Inflammatory macrophage treated with lipopolysaccharide for 4 hours (primary cell): ENCODE measurements around the gene TBL1X.

Source experiments
- DNase-seq: peaks from one replicate; pipeline ENCODE4 v3.0.0-alpha.2; 2020

TBL1X gene

DNA sequence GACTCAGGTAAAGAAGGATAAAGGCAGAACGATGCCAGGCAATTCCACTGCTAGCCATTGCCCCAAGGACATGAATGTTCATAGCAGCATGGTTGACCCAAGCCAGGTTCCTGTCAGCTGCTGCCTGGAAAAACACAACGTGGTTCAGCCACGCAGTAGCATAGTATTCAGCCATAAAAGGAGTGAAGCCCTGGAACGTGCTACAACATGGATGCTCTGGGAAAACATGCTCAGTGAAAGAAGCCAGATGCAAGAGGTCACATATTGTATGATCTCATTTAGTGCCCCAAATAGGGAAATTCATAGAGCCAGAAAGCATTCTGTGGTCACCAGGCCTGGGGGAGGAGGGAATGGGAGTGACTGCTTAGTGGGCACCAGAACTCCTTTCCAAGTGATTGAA lies 170.9 kb downstream of the TBL1X start:
- no peak for DNase-seq

GRCh38 chrX:9638871-9639270 lies 174.0 kb downstream of the TBL1X start:
- DNase-seq, result no peak

DNA sequence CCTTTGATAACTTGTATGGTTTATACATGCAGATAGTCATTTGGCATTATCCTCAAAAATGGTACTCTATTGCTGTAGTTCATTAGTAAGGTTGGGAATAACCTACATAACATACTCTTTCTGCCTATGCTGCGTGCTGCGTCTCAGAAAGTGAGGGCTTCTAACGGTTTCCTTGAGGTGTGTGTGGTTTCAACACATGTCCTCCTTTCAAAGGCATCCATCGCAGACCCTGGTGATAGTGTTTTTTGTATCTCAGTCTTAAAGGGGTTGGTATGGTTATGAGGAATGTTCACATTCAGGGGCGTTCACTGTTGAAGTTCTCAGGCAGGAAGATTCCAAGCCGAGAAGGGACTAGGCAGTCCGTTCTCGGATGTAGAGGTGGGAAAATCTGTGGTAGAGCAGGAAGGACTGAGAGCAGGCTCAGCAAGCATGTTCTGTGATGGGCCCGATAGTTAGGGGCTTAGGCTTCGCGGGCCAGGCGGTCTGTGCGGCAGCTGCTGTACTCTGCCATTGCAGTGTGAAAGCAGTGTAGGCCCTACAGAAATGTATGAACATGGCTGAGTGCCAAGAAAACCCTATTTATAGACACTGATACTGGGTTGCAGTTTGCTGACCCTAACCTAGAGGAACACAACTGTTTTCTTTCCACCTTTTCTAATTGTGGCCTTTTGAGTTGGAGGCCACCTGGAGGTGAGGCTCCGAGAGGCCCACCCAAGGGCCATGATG lies 177.6 kb downstream of the TBL1X start:
- no peak for DNase-seq

DNA sequence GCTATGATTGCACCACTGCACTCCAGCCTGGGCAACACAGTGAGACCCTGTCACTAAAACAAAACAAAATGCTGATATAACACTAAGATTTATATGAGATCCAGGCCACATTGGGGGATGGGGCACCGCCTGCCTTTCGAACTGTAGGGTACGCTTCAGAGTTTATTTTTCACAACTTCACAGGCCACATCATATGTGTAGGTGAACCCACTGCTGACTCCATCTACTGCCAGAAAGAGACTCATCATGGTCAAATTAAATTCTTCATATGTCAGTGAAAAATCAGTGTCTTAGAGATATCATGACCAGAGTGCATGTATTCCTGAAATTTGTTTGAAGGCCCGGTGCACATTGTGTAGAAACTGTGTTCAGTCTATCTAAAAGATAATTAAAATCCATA lies 178.9 kb downstream of the TBL1X start:
- no peak for DNase-seq

- no peak for DNase-seq
Observed at GRCh38 chrX:9644335-9644734, 179.5 kb downstream of the TBL1X start.

GRCh38 chrX:9646471-9647224 lies 181.8 kb downstream of the TBL1X start:
- no peak for DNase-seq

- DNase-seq, result no peak
Observed at GRCh38 chrX:9647431-9647830, 182.6 kb downstream of the TBL1X start.

GRCh38 chrX:9650091-9650490 lies 185.2 kb downstream of the TBL1X start:
- DNase-seq, result no peak

GRCh38 chrX:9651737-9652136 lies 186.9 kb downstream of the TBL1X start:
- DNase-seq, result no peak

DNA sequence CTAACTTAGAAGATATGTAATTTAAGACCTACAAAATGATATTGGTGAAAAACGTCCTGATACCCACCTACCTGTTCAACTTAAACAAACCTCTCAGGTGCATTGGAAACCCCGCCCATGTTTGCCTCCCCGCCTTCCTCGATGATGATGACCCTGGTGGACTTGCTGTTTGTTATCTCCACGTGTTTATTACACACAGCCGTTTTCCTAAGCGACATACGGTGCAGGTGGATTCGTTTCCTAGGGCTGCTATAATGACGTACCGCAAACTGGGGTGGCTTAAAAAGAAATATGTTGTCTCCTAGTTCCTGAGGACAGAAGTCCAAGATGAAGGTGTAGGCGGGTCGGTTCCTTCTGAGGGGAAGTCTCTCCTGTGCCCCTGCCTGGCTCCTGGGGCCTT lies 190.1 kb downstream of the TBL1X start:
- no peak for DNase-seq

GRCh38 chrX:9656277-9656676 lies 191.4 kb downstream of the TBL1X start:
- DNase-seq, result no peak

GRCh38 chrX:9656871-9657270 lies 192.0 kb downstream of the TBL1X start:
- no peak for DNase-seq

DNA sequence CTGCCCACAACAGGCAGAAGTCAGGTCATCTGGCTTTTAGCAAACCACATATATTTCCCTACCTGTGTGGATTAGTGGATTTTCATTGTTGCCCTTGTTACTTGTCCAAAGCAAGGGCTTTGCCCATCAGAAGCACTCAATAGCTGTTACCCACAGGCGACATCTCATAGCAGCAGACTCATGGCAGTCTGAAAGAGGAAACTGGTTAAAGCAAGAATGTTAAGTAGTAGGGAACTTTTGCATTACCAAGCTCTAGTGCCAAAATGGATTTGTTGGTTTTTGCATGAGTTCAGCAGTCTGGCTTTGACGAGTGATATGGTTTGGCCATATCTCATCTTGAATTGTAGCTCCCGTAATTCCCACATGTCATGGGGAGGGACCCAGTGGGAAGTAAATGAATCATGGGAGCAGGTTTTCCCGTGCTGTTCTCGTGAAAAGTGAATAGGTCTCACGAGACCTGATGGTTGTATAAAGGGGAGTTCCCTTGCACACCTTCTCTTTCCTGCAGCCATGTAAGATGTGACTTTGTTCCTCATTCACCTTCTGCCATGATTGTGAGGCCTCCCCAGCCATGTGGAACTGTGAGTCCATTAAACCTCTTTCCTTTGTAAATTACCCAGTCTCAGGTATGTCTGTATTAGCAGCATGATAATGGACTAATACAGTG lies 192.9 kb downstream of the TBL1X start:
- DNase-seq, result no peak

- no peak for DNase-seq
Observed at GRCh38 chrX:9658409-9658808, 193.6 kb downstream of the TBL1X start.

DNA sequence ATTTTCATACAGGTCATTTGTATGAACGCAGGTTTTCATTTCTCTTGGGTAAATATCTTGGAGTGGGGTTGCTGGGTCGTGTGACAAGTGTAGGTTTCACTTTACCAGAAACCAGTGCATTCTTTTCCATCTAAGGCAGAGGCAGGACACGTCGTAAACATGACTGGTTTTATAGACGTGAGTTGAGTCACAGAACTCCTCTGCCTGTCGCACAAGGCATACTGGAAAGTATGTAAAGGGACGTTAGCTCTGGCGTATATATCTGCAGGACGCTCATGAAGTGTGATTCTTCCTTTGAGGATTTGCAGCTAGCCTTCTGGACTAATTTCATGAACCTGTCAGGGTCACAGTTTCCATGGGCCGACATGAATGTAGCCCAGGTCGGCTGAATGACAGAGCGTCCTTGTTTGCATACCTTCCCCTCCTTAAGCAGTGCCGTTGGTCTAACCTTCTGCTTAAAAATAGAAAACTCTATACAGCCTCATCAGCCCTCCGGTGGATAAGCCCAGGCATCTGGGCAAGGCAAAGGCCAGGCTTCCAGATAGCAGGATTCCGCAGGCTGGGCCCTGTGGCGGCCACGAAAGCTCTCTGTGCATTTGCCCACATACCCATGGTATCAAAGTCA lies 194.8 kb downstream of the TBL1X start:
- no peak for DNase-seq

- no peak for DNase-seq
Observed at GRCh38 chrX:9662148-9662547, 197.3 kb downstream of the TBL1X start.

GRCh38 chrX:9663216-9663615 lies 198.4 kb downstream of the TBL1X start:
- no peak for DNase-seq

DNA sequence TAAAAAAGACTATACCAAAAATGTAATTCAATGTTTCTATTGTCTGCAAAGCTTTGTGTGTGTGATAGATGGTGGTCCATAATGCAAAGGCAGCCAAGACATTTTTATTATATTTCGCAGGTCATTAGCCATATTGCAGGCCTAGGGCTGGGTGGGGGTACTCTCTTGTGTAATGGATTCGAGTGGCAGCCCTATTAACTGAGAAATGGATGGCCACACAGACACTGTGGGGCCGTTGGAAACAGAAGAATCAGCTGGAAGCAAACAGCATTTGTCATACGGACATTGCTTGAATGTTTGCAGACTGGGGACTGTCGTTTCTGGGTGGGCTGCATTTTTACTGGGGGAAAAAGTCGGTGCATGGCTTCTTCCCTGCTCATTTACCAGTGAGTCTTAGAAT lies 199.4 kb downstream of the TBL1X start:
- no peak for DNase-seq

DNA sequence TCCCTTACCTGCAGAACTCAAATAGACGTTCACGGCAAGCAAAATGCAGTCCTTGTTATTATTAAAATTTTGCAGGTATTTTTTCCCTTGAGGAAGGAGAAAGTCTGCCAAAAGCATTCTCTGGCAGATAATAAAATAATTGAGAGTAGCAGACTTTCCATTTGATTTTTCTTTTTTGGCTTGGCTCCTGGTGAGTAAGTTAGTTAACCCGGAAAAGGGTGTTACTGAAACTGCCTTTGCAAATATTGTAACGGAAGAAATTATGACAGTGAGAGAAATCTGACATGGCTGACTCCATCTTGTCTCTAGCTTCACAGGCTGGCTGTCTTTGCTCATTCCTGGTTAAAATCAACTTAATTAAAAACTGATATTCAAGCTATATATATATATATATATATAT lies 200.3 kb downstream of the TBL1X start:
- DNase-seq, result no peak

DNA sequence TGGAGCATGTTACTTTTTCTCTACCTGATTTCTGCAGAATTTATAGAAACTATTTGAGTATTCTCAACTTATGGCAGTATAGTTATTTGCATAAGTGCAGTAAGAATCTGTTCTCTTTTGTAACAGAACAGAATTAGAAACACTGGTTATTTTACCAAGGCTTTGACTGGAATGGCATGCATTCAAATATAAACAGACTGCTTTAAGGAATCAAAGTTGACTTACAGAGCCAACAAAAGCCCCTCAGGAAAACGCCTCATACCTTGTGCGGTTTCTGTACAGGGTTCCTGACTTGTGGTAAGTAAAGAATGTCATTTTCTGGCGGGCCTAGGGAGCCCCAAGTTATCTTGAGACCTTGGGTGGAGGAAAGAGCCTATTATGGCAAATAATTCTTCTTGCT lies 203.7 kb downstream of the TBL1X start:
- DNase-seq, result no peak

GRCh38 chrX:9670136-9670814 lies 205.4 kb downstream of the TBL1X start:
- DNase-seq, result no peak

GRCh38 chrX:9671998-9672397 lies 207.1 kb downstream of the TBL1X start:
- DNase-seq, result peak; percentile 27

GRCh38 chrX:9676306-9676705 lies 211.4 kb downstream of the TBL1X start:
- no peak for DNase-seq
